Lower leg skin (tissue), 3 donors: ENCODE measurements around the gene VPS16.

Experiments used
- CTCF ChIP-seq, 3 donors: fragments of 450-650 bp; IDR thresholded peaks; one replicate each; pipeline ENCODE4 v1.5.1; 2016; ENCODE audit warnings: antibody characterized with exemption in 3 of 3, mild to moderate bottlenecking in 3 of 3, moderate library complexity in 2 of 3
- POLR2A ChIP-seq, 2 donors: fragments of 450-650 bp; IDR thresholded peaks; one replicate each; pipeline ENCODE4 v1.6.1; 2016 to 2017; ENCODE audit warnings: antibody characterized with exemption in 2 of 2, mild to moderate bottlenecking in 1 of 2, moderate library complexity in 1 of 2

GRCh38 chr20:2880650-2881049 is 40.1 kb downstream of the VPS16 start:
- TF ChIP-seq POLR2A (IDR thresholded peaks at IDR 0.05) = no peak
- TF ChIP-seq CTCF (IDR thresholded peaks at IDR 0.05) = no peak
